Nephron (organoid): ENCODE measurements around the gene BRDT.

Source experiments
- H3K27ac Mint-ChIP-seq, 3 experiments: 2 replicates each; pipeline ENCODE4 v1.8.0; 2020; ENCODE audit warnings: mixed read lengths in 3 of 3, mild to moderate bottlenecking in 2 of 3, moderate library complexity in 1 of 3
- H3K27me3 Mint-ChIP-seq: 2 replicates; pipeline ENCODE4 v1.8.0; 2021; ENCODE audit warnings: low read depth, mild to moderate bottlenecking, moderate library complexity, mixed read lengths
- H3K36me3 Mint-ChIP-seq: 2 replicates; pipeline ENCODE4 v1.8.0; 2020; ENCODE audit warnings: low read depth, mixed read lengths
- H3K4me1 Mint-ChIP-seq: 2 replicates; pipeline ENCODE4 v1.8.0; 2020; ENCODE audit warnings: mixed read lengths
- H3K4me3 Mint-ChIP-seq, 3 experiments: 2 replicates each; pipeline ENCODE4 v1.8.0; 2020; ENCODE audit warnings: mild to moderate bottlenecking in 3 of 3, mixed read lengths in 3 of 3, moderate library complexity in 2 of 3
- H3K9me3 Mint-ChIP-seq: 2 replicates; pipeline ENCODE4 v1.8.0; 2020; ENCODE audit warnings: mixed read lengths
- CTCF ChIP-seq, 3 experiments: fragments of 200-600 bp; sonication (generic); IDR thresholded peaks; one replicate each; pipeline ENCODE4 v1.5.0; 2021; ENCODE audit warnings: antibody characterized with exemption in 3 of 3; ENCODE audit not compliant: unreplicated experiment in 3 of 3

The BRDT gene

GRCh38 chr1:92026806-92027205, 77.6 kb downstream of the BRDT start:
- Mint-ChIP-seq H3K27me3 (peaks cover 20% of the 10 kb centered on the region), H3K36me3 (peaks cover 4% of the 10 kb centered on the region), H3K4me1 (peaks cover 5% of the 10 kb centered on the region), H3K4me3 (no peak overlapping the region), H3K27ac (no peak overlapping the region), H3K9me3 (peaks cover 24% of the 10 kb centered on the region)
- TF ChIP-seq CTCF (IDR thresholded peaks at IDR 0.05; ENCODE audit: unreplicated experiment in 3 of 3): no peak

GRCh38 chr1:92029241-92029922, 80.2 kb downstream of the BRDT start:
- peak overlapping the region in 1 of 3 experiments; percentile 37 for H3K27ac Mint-ChIP-seq
- peak overlapping the region; percentile 80 to 89 (median 82) for H3K4me3 Mint-ChIP-seq
- peaks cover under 1% of the 10 kb centered on the region for H3K36me3 Mint-ChIP-seq
- peaks cover 23% of the 10 kb centered on the region for H3K27me3 Mint-ChIP-seq
- peaks cover 12% of the 10 kb centered on the region for H3K9me3 Mint-ChIP-seq
- no peak for TF ChIP-seq CTCF (IDR thresholded peaks at IDR 0.05; ENCODE audit: unreplicated experiment in 3 of 3)
- H3K4me1 Mint-ChIP-seq: peaks cover 5% of the 10 kb centered on the region

- TF ChIP-seq CTCF (IDR thresholded peaks at IDR 0.05; ENCODE audit: unreplicated experiment in 3 of 3): no peak
- Mint-ChIP-seq H3K4me3 (peak overlapping the region; percentile 75 to 87 (median 86)), H3K9me3 (peaks cover 10% of the 10 kb centered on the region), H3K4me1 (peaks cover 5% of the 10 kb centered on the region), H3K27me3 (peaks cover 23% of the 10 kb centered on the region), H3K27ac (peak overlapping the region in 2 of 3 experiments; percentile 37 to 42), H3K36me3 (no peaks in the 10 kb centered on the region)
These were observed 81.5 kb downstream of the BRDT start for GRCh38 chr1:92030656-92031107.

GRCh38 chr1:92031281-92032110, 82.3 kb downstream of the BRDT start:
- TF ChIP-seq CTCF (IDR thresholded peaks at IDR 0.05; ENCODE audit: unreplicated experiment in 3 of 3): no peak

GRCh38 chr1:92037400-92037799, 88.2 kb downstream of the BRDT start:
- Mint-ChIP-seq H3K27ac (peak overlapping the region in 2 of 3 experiments; percentile 4 to 48), H3K27me3 (peaks cover 2% of the 10 kb centered on the region), H3K36me3 (no peaks in the 10 kb centered on the region), H3K4me1 (peaks cover 5% of the 10 kb centered on the region), H3K4me3 (no peak overlapping the region), H3K9me3 (no peaks in the 10 kb centered on the region)
- TF ChIP-seq CTCF (IDR thresholded peaks at IDR 0.05; ENCODE audit: unreplicated experiment in 3 of 3): no peak

More at GRCh38 chr1:92031281-92032110, 82.3 kb downstream of the BRDT start:
- peaks cover 23% of the 10 kb centered on the region for H3K27me3 Mint-ChIP-seq
- H3K27ac Mint-ChIP-seq: no peak overlapping the region
- H3K36me3 Mint-ChIP-seq: no peaks in the 10 kb centered on the region
- peak overlapping the region; percentile 2 to 86 (median 37) for H3K4me3 Mint-ChIP-seq
- peaks cover 10% of the 10 kb centered on the region for H3K9me3 Mint-ChIP-seq
- peaks cover 5% of the 10 kb centered on the region for H3K4me1 Mint-ChIP-seq
